ENCODE measurements around the gene USP17L10. TPM values are rescaled to one million over a fixed set of nuclear protein-coding genes. Genes with fewer than 3 reads are reported as not detected.

The USP17L10 gene
- total RNA-seq, 120 experiments from 2014 or later = not detected

Other genes starting within 250 kb of the USP17L10 start
- under 1 TPM in 2 of 120 experiments, not detected in 118; 0.19 to 0.24 TPM for gene FAM90A26, start 40.2 kb upstream of the USP17L10 start, total RNA-seq
- gene USP17L11, start 4.7 kb downstream of the USP17L10 start, total RNA-seq = under 1 TPM in 1 of 120 experiments, not detected in 119; 0.28 TPM
- gene USP17L12, start 9.5 kb downstream of the USP17L10 start, total RNA-seq = not detected
- gene USP17L13, start 14.2 kb downstream of the USP17L10 start, total RNA-seq = not detected
- gene USP17L15, start 23.7 kb downstream of the USP17L10 start, total RNA-seq = not detected
- gene USP17L17, start 33.2 kb downstream of the USP17L10 start, total RNA-seq = not detected
- not detected for gene USP17L18, start 38.0 kb downstream of the USP17L10 start, total RNA-seq
- not detected for gene USP17L19, start 42.7 kb downstream of the USP17L10 start, total RNA-seq
- gene USP17L20, start 47.5 kb downstream of the USP17L10 start, total RNA-seq = under 1 TPM in 1 of 120 experiments, not detected in 119; 0.24 TPM
- gene USP17L21, start 52.2 kb downstream of the USP17L10 start, total RNA-seq = not detected
- not detected for gene USP17L22, start 57.0 kb downstream of the USP17L10 start, total RNA-seq
- gene USP17L24, start 114.5 kb downstream of the USP17L10 start, total RNA-seq = not detected
- not detected for gene USP17L25, start 119.3 kb downstream of the USP17L10 start, total RNA-seq
- not detected for gene USP17L26, start 124.0 kb downstream of the USP17L10 start, total RNA-seq
- not detected for gene USP17L5, start 128.7 kb downstream of the USP17L10 start, total RNA-seq
- not detected for gene USP17L27, start 133.5 kb downstream of the USP17L10 start, total RNA-seq
- not detected for gene USP17L28, start 138.2 kb downstream of the USP17L10 start, total RNA-seq
- gene USP17L29, start 143.0 kb downstream of the USP17L10 start, total RNA-seq = not detected
- not detected for gene USP17L30, start 152.5 kb downstream of the USP17L10 start, total RNA-seq
- gene DEFB131A, start 233.8 kb downstream of the USP17L10 start, total RNA-seq = not detected

Measured in dorsolateral prefrontal cortex (tissue), 118 donors.